Amygdala (tissue), 56 donors: ENCODE data around the gene RPL10.

Source experiments
- DNase-seq, 56 donors: peaks; one replicate each; lab custom pipeline; 2025; lab: John Stamatoyannopoulos, UW

Gene RPL10

GRCh38 chrX:154397888-154398667 lies at the start of gene RPL10:
Gene RPL10, plus strand, starts transcription at chrX:154398377. Its CDS starts 143 bp downstream, at chrX:154398520.
- DNase-seq: peak; percentile 17 to 96 (median 89)

GRCh38 chrX:154348646-154349358 lies 49.4 kb upstream of the RPL10 start:
- no peak for DNase-seq

GRCh38 chrX:154349359-154349935 lies 48.7 kb upstream of the RPL10 start:
- no peak for DNase-seq

- no peak for DNase-seq
Observed at GRCh38 chrX:154349979-154350378, 48.2 kb upstream of the RPL10 start.

- no peak for DNase-seq
Observed at GRCh38 chrX:154350429-154351182, 47.6 kb upstream of the RPL10 start.

- DNase-seq: no peak
Observed at GRCh38 chrX:154351183-154352011, 46.8 kb upstream of the RPL10 start.

GRCh38 chrX:154352012-154352401 lies 46.2 kb upstream of the RPL10 start:
- DNase-seq: no peak

GRCh38 chrX:154352466-154352865 lies 45.7 kb upstream of the RPL10 start:
- DNase-seq: no peak

- DNase-seq: no peak
Observed at GRCh38 chrX:154353172-154353843, 44.9 kb upstream of the RPL10 start.

- no peak for DNase-seq
Observed at GRCh38 chrX:154354013-154354412, 44.2 kb upstream of the RPL10 start.

- no peak for DNase-seq
Observed at GRCh38 chrX:154354516-154354915, 43.7 kb upstream of the RPL10 start.

GRCh38 chrX:154355094-154355775 lies 42.9 kb upstream of the RPL10 start:
- DNase-seq: no peak

- peak in 1 of 56 donors; percentile 16 for DNase-seq
Observed at GRCh38 chrX:154355776-154356140, 42.4 kb upstream of the RPL10 start.

GRCh38 chrX:154356596-154356995 lies 41.6 kb upstream of the RPL10 start:
- no peak for DNase-seq

GRCh38 chrX:154357205-154357604 lies 41.0 kb upstream of the RPL10 start:
- DNase-seq: no peak

GRCh38 chrX:154358011-154358410 lies 40.2 kb upstream of the RPL10 start:
- DNase-seq: no peak

GRCh38 chrX:154358829-154359228 lies 39.3 kb upstream of the RPL10 start:
- no peak for DNase-seq

- DNase-seq: no peak
Observed at GRCh38 chrX:154359362-154360154, 38.6 kb upstream of the RPL10 start.
